Hematopoietic multipotent progenitor cell treated with erythropoietin and hydrocortisone succinate and interleukin-3 and kit ligand, for 8 days (in vitro differentiated cells): Measurements from ENCODE around the gene CUX1.
"Not testable (repeated sequence)": the region's sequence is repeated elsewhere in the genome, so short reads cannot be mapped to it uniquely, and the experiment has no call there.

ENCODE experiments used
- DNase-seq: peaks from one replicate; pipeline ENCODE4 v3.0.0-alpha.2; 2015

Gene CUX1

DNA sequence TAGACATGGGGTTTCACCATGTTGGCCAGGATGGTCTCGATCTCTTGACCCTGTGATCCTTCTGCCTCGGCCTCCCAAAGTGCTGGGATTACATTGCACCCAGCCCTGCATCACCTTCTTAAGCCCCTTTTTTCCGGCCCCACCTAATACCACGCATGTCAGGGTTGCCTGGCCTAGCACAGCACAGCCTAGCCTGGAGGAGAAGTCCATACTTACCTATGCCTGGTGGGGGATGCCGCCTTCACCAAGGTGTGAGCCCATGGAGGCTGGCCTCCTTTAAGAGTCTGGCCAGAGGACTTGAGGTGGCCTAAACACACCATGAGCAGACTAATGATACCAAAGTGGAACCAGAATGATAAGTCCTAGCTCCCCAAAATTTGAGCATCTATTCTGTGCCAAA, 22.0 kb upstream of the CUX1 start:
- DNase-seq, result no peak

DNA sequence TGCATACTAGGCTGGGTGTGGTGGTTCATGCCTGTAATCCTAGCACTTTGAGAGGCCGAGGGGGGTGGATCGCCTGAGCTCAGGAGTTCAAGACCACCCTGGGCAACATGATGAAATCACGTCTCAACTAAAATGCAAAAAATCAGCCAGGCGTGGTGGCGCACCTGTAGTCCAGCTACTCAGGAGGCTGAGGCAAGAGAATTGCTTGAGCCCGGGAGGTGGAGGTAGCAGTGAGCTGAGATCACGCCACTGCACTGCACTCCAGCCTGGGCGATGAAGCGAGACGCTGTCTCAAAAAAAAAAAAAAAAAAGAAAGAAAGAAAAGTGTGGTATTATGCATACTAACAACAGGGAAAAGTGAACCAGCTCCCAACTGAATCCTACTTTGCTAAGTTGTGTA, 19.3 kb upstream of the CUX1 start:
- DNase-seq, result not testable (repeated sequence)

GRCh38 chr7:101803203-101804087, 14.0 kb upstream of the CUX1 start:
- DNase-seq, result no peak

DNA sequence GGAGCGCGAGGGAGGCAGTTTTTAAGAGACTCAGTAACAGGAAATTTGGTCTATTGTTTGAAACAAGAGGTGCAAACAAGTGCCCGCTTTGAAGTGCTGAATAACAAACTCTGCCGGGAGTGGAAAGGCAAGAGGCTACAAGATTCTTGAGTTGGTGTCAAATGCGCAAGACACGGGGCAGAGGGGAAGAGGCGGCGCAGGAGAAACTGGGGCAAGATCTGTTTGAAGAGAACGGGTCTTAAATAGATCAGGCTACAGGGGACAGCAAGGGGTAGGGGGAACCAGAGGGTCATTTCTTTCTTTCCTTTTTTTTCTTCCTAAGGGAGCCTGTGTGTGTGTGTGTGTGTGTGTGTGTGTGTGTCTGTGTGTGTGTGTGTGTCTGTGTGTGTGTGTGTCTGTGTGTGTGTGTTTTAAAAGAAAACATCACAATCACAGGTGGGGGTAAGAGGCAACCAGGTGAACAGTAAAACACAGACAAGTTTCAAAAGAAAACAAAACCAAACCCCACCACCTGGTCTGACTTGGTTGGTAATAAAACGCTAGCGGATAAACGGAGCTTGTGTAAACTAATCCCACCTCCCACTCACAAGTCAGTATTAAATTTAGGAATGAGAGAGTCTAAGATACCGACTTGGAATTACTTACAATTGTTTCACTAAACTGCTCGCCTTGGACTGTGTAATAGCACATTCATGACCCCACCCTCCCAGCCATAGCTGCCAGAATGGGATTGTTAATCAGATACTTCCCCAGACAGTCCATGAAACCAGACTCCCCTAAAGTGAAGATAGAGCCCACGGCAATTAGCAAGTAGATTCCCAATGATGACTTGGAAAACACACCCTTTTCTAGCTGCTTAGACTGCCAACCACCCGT, 13.1 kb upstream of the CUX1 start:
- DNase-seq, result no peak

GRCh38 chr7:101804967-101805366, 12.5 kb upstream of the CUX1 start:
- DNase-seq, result no peak

DNA sequence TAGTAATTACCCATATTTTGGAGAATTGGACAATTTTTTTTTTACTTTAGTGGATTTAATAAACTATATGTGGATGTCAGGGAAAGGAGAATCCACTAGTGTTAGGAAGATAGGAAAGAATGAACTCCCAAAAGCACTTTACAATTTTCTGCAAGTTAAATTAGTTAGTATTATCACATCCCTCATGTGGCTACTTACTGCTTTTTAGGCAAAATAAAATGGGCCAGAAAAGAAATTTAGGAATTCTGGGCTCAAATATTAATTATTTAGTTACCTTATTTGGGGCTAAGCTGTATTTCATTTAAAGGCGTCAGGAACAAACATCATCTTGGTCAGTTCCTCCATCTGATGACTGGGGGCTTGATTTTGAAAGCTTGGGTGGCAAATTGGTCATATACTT, 4.8 kb upstream of the CUX1 start:
- DNase-seq, result no peak

DNA sequence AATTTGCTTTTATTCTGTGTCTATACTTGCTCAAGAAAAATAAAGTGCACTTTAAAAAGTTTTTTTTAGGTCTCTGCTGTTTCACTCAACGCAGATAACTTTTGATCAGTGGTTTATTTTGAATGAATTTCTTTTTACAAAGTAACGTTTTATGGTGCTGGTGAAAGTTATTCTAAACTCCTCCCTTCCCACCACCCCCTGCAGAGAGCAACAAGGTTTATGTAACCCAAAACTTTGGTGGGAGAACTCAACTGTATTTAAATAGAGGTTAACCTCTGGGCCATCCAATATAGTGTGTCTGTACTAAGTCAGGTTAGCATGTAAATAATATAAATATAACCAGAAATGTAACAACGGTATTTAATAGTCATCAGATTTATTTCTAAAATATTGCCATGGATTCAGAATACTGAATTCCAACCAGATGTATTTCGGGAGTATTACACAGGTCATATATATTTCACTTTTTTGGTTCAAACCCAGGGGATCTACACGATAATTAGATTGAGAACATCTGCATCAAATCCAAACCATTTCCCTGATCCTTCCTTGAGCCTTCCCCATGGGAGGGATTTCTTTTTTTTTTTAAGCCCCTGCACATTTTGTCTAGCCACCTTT, 3.9 kb upstream of the CUX1 start:
- DNase-seq, result no peak

DNA sequence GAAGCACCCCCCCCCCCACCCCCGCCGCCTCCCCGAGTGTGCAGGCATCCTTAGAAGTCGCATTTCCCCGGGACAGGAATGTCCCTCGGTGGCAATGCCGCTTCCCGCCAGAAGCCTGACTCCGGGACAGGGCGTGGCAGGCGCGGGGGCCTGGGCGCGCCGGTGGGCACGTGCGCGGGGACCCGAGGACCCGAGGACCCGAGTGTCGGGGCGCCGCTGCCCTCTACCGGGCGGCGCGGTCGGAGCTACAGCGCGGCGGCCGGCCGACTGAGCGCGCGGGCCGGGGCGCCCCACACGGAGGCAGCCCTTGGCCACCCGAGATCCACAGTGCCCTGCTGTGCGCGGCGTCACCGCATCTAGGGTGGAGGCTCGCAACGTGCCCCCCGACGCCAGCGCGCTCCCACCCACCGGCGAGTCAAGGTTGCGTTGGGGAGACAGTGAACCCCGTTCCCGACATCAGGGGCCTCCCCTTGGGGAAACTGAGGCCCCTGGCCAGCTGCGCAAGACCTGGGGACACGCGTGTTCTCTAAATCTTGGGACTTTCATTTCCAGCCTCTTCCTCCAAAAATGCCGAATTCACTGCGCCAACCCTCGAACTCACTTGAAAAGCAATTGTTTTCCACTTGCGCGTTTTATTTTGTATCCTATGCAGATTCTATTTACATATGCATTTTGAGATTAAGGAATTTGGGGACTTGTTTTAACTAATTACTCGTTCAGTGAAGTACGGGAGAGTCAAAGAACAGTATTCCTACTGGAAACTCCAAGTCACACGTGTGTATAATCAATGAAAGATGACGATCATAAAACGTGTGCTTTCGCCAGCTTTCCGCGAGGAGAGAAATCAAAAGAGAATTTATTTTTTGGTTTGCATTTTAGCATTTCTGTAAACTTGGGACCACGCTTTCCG, 3.1 kb upstream of the CUX1 start:
- DNase-seq, result peak; percentile 64

DNA sequence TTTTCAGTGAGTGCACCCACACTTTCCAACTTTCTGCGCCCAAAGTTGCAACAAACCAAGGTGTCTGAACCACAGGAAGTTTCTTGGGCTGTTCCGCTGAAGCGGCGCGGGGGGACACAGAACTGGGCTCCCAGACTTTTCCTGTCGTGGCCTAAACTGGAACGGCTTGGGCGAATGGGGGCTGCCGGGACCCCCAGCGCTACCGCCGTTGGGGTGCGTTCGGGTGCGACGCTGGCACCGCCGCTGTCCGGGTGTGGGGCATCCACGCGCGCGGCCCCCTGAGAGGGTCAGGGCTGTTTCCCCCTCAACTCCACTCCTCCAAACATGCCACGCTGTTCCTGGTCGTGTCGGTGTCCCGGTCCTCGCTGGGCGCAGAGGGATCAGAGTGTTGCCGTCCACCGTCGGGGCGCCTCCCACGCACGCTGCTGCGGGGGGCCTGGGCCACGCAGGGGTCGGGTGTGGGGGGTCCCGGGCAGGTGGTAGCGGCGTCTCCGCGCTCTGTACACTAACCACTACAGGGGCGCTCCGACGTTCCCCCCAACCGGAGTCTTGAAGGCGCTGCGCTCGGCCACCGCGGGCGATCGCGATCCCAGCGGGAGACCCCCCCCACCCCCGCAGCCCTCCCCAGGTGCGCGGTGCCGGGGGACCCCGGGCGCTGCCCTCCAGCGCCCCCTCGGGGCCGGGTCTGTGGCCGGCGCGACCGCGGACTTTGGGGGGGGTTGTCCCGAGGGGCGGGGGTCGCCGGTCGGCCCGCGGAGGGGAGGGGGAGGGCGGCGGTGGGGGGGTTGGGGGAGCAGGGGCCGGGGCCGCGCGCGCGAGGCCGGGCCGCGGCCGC, 2.2 kb upstream of the CUX1 start:
- peak; percentile 37 for DNase-seq

DNA sequence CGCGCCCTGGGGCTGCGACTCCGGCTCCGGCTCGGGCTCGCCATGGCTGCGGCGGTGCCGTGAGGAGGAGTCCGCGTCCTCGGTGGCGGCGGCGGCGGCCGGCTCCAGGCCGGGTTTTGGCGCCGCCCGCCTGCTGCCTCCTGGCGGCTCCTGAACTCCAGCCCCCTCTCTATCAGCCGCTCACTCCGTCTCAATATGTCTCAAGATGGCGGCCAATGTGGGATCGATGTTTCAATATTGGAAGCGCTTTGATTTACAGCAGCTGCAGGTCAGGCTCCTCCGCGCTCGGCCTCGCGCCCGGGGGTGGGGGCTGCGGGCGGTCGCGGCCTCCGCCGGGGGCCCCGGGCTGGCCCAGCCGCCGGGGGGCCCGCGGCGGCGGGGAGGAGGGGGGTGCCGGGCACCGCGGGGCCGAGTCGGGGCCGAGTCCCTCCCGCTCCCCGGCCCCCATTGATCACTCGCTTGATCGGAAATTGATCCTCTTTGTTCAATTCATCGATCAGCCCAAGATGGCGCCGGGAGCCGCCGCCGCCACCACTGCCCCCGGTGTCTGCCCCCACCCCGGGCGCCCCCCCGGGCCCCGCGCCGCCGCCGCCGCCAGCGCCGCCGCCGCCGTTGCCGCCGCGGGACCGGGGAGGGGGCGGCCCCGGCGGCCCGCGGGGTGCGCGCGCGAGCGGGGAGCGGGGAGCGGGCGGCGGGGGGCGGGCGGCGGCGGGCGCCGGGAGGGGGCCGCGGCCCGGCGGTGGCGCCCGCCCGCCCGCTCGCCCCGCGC, 1.4 kb upstream of the CUX1 start:
- peak; percentile 80 for DNase-seq

DNA sequence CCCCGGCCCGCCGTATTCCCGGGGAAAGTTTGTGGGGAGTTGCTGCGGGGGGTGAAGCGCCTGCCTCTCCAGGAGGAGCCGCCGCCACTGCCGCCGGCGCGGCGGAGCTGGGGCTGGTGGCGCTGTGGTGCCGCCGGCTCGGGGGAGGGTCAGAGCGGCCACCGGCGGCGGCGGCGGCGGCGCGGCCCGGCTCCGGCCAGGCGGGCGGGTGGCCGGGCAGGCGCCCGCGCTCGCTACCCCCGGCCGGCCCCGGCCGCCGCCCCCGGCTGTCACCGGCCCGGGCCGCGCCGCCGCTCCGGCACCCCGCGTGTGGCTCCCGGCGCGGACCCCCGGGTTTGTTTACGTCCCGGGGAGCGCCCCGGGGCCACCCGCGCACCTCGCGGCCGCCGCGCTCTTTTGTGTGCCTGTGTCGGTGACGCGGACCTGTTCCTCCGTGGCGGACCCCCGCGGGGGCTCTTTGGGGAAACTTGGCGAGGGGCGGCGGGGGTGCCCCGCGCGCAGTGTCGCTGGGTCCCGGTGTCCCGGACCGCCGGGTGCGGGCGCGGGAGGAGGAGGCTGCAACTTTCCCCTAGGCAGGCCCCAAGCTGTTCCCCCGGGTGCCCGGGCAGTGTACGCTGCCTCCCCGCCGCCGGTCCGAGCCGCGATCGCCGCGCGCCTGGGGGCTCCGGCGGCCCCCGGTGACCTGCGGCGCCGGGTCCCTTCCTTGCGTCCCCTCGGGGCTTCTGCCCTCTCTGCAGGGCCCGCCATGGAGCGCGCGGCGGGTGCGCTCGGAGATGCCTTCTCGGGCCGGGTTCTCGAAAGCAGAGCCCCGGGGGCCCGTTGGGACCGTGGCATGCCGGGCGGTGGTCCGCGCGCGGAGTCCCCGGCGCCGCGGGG, 593 bp upstream of the CUX1 start:
- DNase-seq, result no peak

GRCh38 chr7:101818287-101819071, 1.1 kb downstream of the CUX1 start:
- DNase-seq, result no peak

DNA sequence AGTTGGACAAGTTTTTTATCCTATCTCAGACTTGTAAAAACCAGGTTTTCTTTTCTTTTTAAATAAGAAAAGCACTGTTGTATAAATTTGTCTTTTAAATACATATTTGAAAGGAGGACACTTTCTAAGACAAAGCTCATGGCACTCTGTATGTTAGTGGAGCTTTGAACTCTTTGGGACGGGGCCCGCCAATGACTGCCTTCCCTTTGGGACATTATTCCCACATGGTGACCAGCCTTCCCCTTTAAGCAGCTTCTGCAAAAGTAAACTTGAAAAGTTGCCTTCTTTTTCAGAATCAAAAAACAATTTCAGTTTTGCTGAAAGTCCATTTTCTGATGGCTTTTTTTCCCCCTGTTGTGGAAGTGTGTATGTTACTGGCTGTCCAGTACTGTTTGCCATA, 1.8 kb downstream of the CUX1 start:
- DNase-seq, result no peak

DNA sequence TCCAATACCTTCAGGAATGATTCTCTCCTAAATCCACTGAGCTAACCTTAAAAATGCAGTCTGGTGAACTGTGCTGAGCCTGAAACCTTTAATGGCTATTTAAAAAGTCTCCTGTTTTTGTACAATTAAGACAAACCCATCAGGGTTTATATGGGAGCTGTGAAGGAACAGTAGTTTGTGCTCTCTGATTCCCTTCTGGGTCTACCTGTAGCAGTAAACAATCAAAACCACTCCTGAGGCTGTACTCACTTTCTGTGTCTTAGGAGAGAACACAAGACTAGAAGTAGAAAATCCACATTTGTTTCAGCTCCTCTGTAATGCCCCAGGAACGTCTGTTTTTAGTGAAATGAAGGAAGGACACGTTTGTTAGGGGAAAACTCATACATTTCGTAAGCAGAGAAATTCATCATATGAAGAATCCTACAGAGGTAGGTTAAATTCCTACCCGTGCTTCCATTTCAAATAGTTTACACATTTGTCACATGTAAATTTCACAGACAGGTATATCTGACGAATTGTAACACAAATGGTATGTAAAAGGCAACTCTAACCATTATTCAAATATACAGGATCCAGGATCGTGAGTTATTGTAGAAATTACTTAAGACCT, 2.6 kb downstream of the CUX1 start:
- no peak for DNase-seq

- no peak for DNase-seq
Measured at GRCh38 chr7:101820703-101821102, 3.3 kb downstream of the CUX1 start.

- DNase-seq, result not testable (repeated sequence)
Measured at GRCh38 chr7:101822632-101823031, 5.2 kb downstream of the CUX1 start.

GRCh38 chr7:101823096-101823495, 5.7 kb downstream of the CUX1 start:
- no peak for DNase-seq

- DNase-seq, result no peak
Measured at GRCh38 chr7:101823596-101823995, 6.2 kb downstream of the CUX1 start.
